OCI-LY1 (cell line): Measurements from ENCODE around the gene GPR173.

Experiments used
- H2AFZ ChIP-seq: fragments of 200-600 bp; sonication (generic), shearing (Covaris generic); 2 replicates; pipeline ENCODE4 v1.6.0; 2014; ENCODE audit warnings: antibody characterized with exemption, mild to moderate bottlenecking, low read length
- H3F3A ChIP-seq: fragments of 200-600 bp; sonication (generic), shearing (Covaris generic); 2 replicates; pipeline ENCODE4 v1.6.0; 2014; ENCODE audit warnings: mild to moderate bottlenecking, antibody characterized with exemption, low read length, moderate library complexity; ENCODE audit not compliant: insufficient read depth
- H3K27ac ChIP-seq: fragments of 200-600 bp; sonication (generic); 2 replicates; pipeline ENCODE4 v1.5.1; 2014; ENCODE audit warnings: low read length, mixed run types, mild to moderate bottlenecking, low read depth; ENCODE audit not compliant: poor library complexity, severe bottlenecking
- H3K27me3 ChIP-seq: fragments of 200-600 bp; sonication (generic); 2 replicates; pipeline ENCODE4 v1.6.0; 2014; ENCODE audit warnings: antibody characterized with exemption, mild to moderate bottlenecking, low read length, moderate library complexity; ENCODE audit not compliant: insufficient read depth
- H3K36me3 ChIP-seq: fragments of 200-600 bp; sonication (generic); 2 replicates; pipeline ENCODE4 v1.6.1; 2014; ENCODE audit warnings: mild to moderate bottlenecking, antibody characterized with exemption, low read length, moderate library complexity, mixed read lengths; ENCODE audit not compliant: insufficient read depth
- H3K4me1 ChIP-seq: fragments of 200-600 bp; sonication (generic); 2 replicates; pipeline ENCODE4 v1.5.1; 2014; ENCODE audit warnings: mild to moderate bottlenecking, low read length, moderate library complexity; ENCODE audit not compliant: insufficient read depth, severe bottlenecking
- H3K4me2 ChIP-seq: fragments of 200-600 bp; sonication (generic), shearing (Covaris generic); 2 replicates; pipeline ENCODE4 v1.6.1; 2014; ENCODE audit warnings: low read length
- H3K4me3 ChIP-seq: fragments of 200-600 bp; sonication (generic); 2 replicates; pipeline ENCODE4 v1.5.1; 2014; ENCODE audit warnings: low read length, low read depth, mild to moderate bottlenecking, mixed read lengths; ENCODE audit not compliant: poor library complexity, severe bottlenecking
- H3K79me2 ChIP-seq: fragments of 200-600 bp; shearing (Covaris generic); 2 replicates; pipeline ENCODE4 v1.6.1; 2016; ENCODE audit warnings: mixed run types, low read length, mixed read lengths; ENCODE audit not compliant: insufficient read depth
- H3K9ac ChIP-seq: fragments of 200-600 bp; sonication (generic), shearing (Covaris generic); 2 replicates; pipeline ENCODE4 v1.6.1; 2014; ENCODE audit warnings: mild to moderate bottlenecking, low read length, mixed read lengths
- H3K9me2 ChIP-seq: fragments of 200-600 bp; sonication (generic), shearing (Covaris generic); 2 replicates; pipeline ENCODE4 v1.6.1; 2014; ENCODE audit warnings: low read depth, mild to moderate bottlenecking, low read length, mixed read lengths
- H3K9me3 ChIP-seq: fragments of 200-600 bp; shearing (Covaris generic); 2 replicates; pipeline ENCODE4 v1.6.1; 2014; ENCODE audit warnings: low read length, mixed read lengths
- H4K20me1 ChIP-seq: fragments of 200-600 bp; sonication (generic), shearing (Covaris generic); 2 replicates; pipeline ENCODE4 v1.6.0; 2016; ENCODE audit warnings: mild to moderate bottlenecking, low read length; ENCODE audit not compliant: insufficient read depth
- EZH2 ChIP-seq: fragments of 200-600 bp; sonication (generic), shearing (Covaris generic); IDR thresholded peaks from 2 replicates; pipeline ENCODE4 v1.8.0; 2017; ENCODE audit warnings: borderline replicate concordance, mixed run types, mild to moderate bottlenecking, antibody characterized with exemption, low read length, moderate library complexity, mixed read lengths
- TF ChIP-seq, protein P1 (sequence below): fragments of 200-600 bp; sonication (generic), shearing (Covaris generic); IDR thresholded peaks from 2 replicates; pipeline ENCODE4 v1.5.1; 2017; ENCODE audit warnings: mild to moderate bottlenecking, antibody characterized with exemption, low read length, moderate library complexity, mixed read lengths

GPR173 gene

GRCh38 chrX:53084863-53085262 is 36.3 kb downstream of the GPR173 start:
- Histone ChIP-seq H3K9me2 (no peaks in the 10 kb centered on the region), H3K4me2 (no peak overlapping the region), H3K36me3 (peaks cover 44% of the 10 kb centered on the region), H3K27me3 (no peaks in the 10 kb centered on the region), H3K4me3 (no peak overlapping the region), H3K4me1 (peaks cover 50% of the 10 kb centered on the region), H4K20me1 (no peaks in the 10 kb centered on the region), H3K9me3 (no peaks in the 10 kb centered on the region), H3K9ac (no peak overlapping the region), H3K27ac (no peak overlapping the region), H3K79me2 (0 out of 2 replicates have a peak, but pooled peaks cover 3% of the 10 kb centered on the region), H2AFZ (no peak overlapping the region), H3F3A (no peaks in the 10 kb centered on the region)
- TF ChIP-seq EZH2, result no peak
- TF ChIP-seq, protein P1, sequence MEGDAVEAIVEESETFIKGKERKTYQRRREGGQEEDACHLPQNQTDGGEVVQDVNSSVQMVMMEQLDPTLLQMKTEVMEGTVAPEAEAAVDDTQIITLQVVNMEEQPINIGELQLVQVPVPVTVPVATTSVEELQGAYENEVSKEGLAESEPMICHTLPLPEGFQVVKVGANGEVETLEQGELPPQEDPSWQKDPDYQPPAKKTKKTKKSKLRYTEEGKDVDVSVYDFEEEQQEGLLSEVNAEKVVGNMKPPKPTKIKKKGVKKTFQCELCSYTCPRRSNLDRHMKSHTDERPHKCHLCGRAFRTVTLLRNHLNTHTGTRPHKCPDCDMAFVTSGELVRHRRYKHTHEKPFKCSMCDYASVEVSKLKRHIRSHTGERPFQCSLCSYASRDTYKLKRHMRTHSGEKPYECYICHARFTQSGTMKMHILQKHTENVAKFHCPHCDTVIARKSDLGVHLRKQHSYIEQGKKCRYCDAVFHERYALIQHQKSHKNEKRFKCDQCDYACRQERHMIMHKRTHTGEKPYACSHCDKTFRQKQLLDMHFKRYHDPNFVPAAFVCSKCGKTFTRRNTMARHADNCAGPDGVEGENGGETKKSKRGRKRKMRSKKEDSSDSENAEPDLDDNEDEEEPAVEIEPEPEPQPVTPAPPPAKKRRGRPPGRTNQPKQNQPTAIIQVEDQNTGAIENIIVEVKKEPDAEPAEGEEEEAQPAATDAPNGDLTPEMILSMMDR, result no peak

GRCh38 chrX:53085661-53086229 is 37.2 kb downstream of the GPR173 start:
- H3K27me3 ChIP-seq, result no peaks in the 10 kb centered on the region
- no peak overlapping the region for H3K27ac ChIP-seq
- H3K9ac ChIP-seq, result no peak overlapping the region
- no peaks in the 10 kb centered on the region for H3K9me2 ChIP-seq
- H3K4me1 ChIP-seq, result peaks cover 45% of the 10 kb centered on the region
- H3F3A ChIP-seq, result no peaks in the 10 kb centered on the region
- TF ChIP-seq, protein P1, result no peak
- TF ChIP-seq EZH2, result no peak
- H3K4me2 ChIP-seq, result no peak overlapping the region
- no peak overlapping the region for H2AFZ ChIP-seq
- H3K4me3 ChIP-seq, result no peak overlapping the region
- H3K36me3 ChIP-seq, result peaks cover 44% of the 10 kb centered on the region
- H3K79me2 ChIP-seq, result 0 out of 2 replicates have a peak, but pooled peaks cover 3% of the 10 kb centered on the region
- H4K20me1 ChIP-seq, result no peaks in the 10 kb centered on the region
- no peaks in the 10 kb centered on the region for H3K9me3 ChIP-seq

DNA sequence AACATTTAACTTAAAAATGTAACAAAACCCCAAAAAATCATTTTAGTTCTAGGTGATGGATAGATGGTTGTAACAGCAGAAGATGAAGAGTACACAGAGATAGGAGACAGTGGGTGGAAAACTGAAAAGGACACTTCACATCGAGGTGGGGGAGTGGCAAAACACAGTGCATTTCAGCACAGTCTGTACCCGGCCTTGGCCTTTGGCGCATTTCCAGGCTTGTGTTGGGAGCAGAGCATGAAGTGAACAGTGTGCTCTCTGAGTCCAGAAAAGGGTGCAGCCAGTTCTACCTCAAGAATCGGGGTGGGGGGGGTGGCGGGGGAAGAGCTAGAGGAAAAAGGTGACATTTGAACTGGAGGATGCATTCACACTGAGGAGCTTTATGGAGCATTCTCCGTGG is 37.9 kb downstream of the GPR173 start:
- Histone ChIP-seq H3K9me2 (no peaks in the 10 kb centered on the region), H3K4me3 (no peak overlapping the region), H3F3A (no peaks in the 10 kb centered on the region), H3K27ac (no peak overlapping the region), H3K4me1 (peaks cover 41% of the 10 kb centered on the region), H4K20me1 (no peaks in the 10 kb centered on the region), H3K4me2 (no peak overlapping the region), H3K27me3 (no peaks in the 10 kb centered on the region), H3K36me3 (peaks cover 44% of the 10 kb centered on the region), H3K79me2 (0 out of 2 replicates have a peak, but pooled peaks cover 3% of the 10 kb centered on the region), H3K9ac (no peak overlapping the region), H2AFZ (no peak overlapping the region), H3K9me3 (no peaks in the 10 kb centered on the region)
- no peak for TF ChIP-seq EZH2
- TF ChIP-seq, protein P1, result no peak
